Keratinocyte (primary cell): ENCODE results near the gene ITSN1. TPM values are rescaled to one million over a fixed set of nuclear protein-coding genes. Genes with fewer than 3 reads are reported as not detected.

ENCODE experiments used
- DNase-seq: peaks from one replicate; pipeline ENCODE4 v3.0.0-alpha.2; 2011; ENCODE audit warnings: low read depth, missing footprints, low spot score
- FAIRE-seq: peaks from 2 replicates; lab custom pipeline; 2011; peaks lifted over from hg19 to GRCh38; lab: Jason Lieb, UNC
- H2AFZ ChIP-seq: 2 replicates; pipeline ENCODE4 v1.6.0; 2012; ENCODE audit warnings: low read length, control low read depth, inconsistent platforms; ENCODE audit not compliant: control insufficient read depth
- H3K27ac ChIP-seq: 2 replicates; pipeline ENCODE4 v1.5.1; 2011; ENCODE audit warnings: low read length; ENCODE audit not compliant: control insufficient read depth, insufficient read depth
- H3K27me3 ChIP-seq: 3 replicates; pipeline ENCODE4 v1.6.0; 2011; ENCODE audit warnings: low read length; ENCODE audit not compliant: control insufficient read depth, insufficient read depth; ENCODE audit errors: extremely low read depth
- H3K36me3 ChIP-seq, 2 experiments: 2 replicates in 1 of 2; 3 replicates in 1 of 2; pipeline ENCODE4 v1.5.1; 2011; ENCODE audit warnings: low read length in 2 of 2, mild to moderate bottlenecking in 1 of 2; ENCODE audit not compliant: control insufficient read depth in 2 of 2, insufficient read depth in 2 of 2; ENCODE audit errors: extremely low read depth in 1 of 2
- H3K4me1 ChIP-seq: 3 replicates; pipeline ENCODE4 v1.5.1; 2011; ENCODE audit warnings: low read length; ENCODE audit not compliant: control insufficient read depth, insufficient read depth; ENCODE audit errors: extremely low read depth
- H3K4me2 ChIP-seq: 3 replicates; pipeline ENCODE4 v1.6.0; 2011; ENCODE audit warnings: low read depth, low read length; ENCODE audit not compliant: control insufficient read depth, insufficient read depth; ENCODE audit errors: extremely low read depth
- H3K4me3 ChIP-seq, 3 experiments: fragments of 200-600 bp in 1 of 3; sonication (generic) in 1 of 3; 2 replicates in 2 of 3; 3 replicates in 1 of 3; pipeline ENCODE4 v1.5.1; 2011 to 2016; ENCODE audit warnings: low read length in 3 of 3, mild to moderate bottlenecking in 3 of 3, control low read depth in 2 of 3, inconsistent platforms in 1 of 3, low read depth in 1 of 3, mixed read lengths in 1 of 3, mixed run types in 1 of 3, moderate library complexity in 1 of 3; ENCODE audit not compliant: control insufficient read depth in 2 of 3, insufficient read depth in 2 of 3; ENCODE audit errors: extremely low read depth in 1 of 3
- H3K79me2 ChIP-seq: 2 replicates; pipeline ENCODE4 v1.6.0; 2012; ENCODE audit warnings: low read length; ENCODE audit not compliant: control insufficient read depth, insufficient read depth
- H3K9ac ChIP-seq: 3 replicates; pipeline ENCODE4 v1.6.0; 2011; ENCODE audit warnings: low read length; ENCODE audit not compliant: control insufficient read depth, insufficient read depth; ENCODE audit errors: extremely low read depth
- H3K9me1 ChIP-seq: 3 replicates; pipeline ENCODE4 v1.6.0; 2011; ENCODE audit warnings: low read length; ENCODE audit not compliant: control insufficient read depth, insufficient read depth; ENCODE audit errors: extremely low read depth
- H3K9me3 ChIP-seq: 2 replicates; pipeline ENCODE4 v1.5.1; 2012; ENCODE audit warnings: low read depth, low read length; ENCODE audit not compliant: control insufficient read depth
- H4K20me1 ChIP-seq: 3 replicates; pipeline ENCODE4 v1.6.0; 2011; ENCODE audit warnings: low read length; ENCODE audit not compliant: control insufficient read depth, insufficient read depth; ENCODE audit errors: extremely low read depth
- EZH2 ChIP-seq: IDR thresholded peaks from one replicate; pipeline ENCODE4 v1.6.1; 2012; ENCODE audit warnings: inconsistent platforms, mild to moderate bottlenecking, low read length, moderate library complexity
- dilution Hi-C: fragments of 300-500 bp; cut with MboI; formaldehyde crosslinking; loops from one replicate; pipeline ENCODE4 v1.7.0; 2020; ENCODE audit warnings: low sequenced_read_pairs; ENCODE audit not compliant: extremely low pct_ligation_motif_present
- polyA plus RNA-seq, 5 experiments: library from polyadenylated mRNA; depleted of rRNA in 3 of 5; stranded (reverse) in 3 of 5; stranded (forward) in 1 of 5; unstranded in 1 of 5; fragments of >200 nt; gene quantifications; 1 replicate in 1 of 5; 2 replicates in 3 of 5; 3 replicates in 1 of 5; pipeline versions ENCODE4 v1.2.1 to v1.2.3, GENCODE V29; 2011 to 2012; ENCODE audit warnings: missing spikeins in 2 of 5, low read depth in 1 of 5, low replicate concordance in 1 of 5
- TF ChIP-seq, protein P1 (sequence below), 3 experiments: IDR thresholded peaks in 1 of 3; conservative IDR thresholded peaks in 1 of 3; optimal IDR thresholded peaks in 1 of 3; 2 replicates in 2 of 3; 3 replicates in 1 of 3; pipeline versions ENCODE3 to v1.5.1; 2011; ENCODE audit warnings: low read length in 3 of 3, mild to moderate bottlenecking in 3 of 3, moderate library complexity in 2 of 3, control low read depth in 1 of 3, inconsistent platforms in 1 of 3; ENCODE audit not compliant: insufficient read depth in 2 of 3; ENCODE audit errors: extremely low read depth in 1 of 3

Gene ITSN1
- polyA plus RNA-seq, 1 donor (not counting 4 experiments of a cell fraction or from before 2014, with no cell fraction given): 34.3 TPM

DNA sequence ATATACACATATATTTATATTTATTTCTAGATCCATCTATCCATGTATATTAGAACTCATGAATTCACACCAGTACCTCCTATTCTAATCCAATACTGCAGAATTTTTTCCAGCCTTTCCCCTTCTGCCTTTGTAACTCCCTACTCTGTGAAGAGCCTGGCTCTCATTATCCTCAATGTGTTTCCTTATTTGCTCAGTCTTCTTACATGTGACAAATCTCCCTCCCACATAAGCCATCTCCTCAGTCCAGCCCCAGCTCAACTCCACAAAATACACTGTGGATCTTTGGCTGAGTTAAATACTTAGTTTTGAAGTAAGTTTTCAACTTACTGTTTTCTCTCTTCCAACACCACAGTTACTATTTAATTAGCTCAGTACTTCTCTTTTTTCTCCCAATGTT, 227.6 kb downstream of the ITSN1 start:
- Histone ChIP-seq H3K9ac (no peak overlapping the region), H3K4me3 (no peak overlapping the region), H4K20me1 (no peaks in the 10 kb centered on the region), H3K4me2 (no peak overlapping the region), H3K79me2 (no peaks in the 10 kb centered on the region), H3K36me3 (no peaks in the 10 kb centered on the region), H3K9me1 (no peaks in the 10 kb centered on the region), H2AFZ (no peak overlapping the region), H3K27ac (no peak overlapping the region), H3K4me1 (no peaks in the 10 kb centered on the region), H3K27me3 (no peaks in the 10 kb centered on the region), H3K9me3 (no peaks in the 10 kb centered on the region)
- dilution Hi-C loops: no loop called here
- no peak for TF ChIP-seq EZH2
- TF ChIP-seq, protein P1, sequence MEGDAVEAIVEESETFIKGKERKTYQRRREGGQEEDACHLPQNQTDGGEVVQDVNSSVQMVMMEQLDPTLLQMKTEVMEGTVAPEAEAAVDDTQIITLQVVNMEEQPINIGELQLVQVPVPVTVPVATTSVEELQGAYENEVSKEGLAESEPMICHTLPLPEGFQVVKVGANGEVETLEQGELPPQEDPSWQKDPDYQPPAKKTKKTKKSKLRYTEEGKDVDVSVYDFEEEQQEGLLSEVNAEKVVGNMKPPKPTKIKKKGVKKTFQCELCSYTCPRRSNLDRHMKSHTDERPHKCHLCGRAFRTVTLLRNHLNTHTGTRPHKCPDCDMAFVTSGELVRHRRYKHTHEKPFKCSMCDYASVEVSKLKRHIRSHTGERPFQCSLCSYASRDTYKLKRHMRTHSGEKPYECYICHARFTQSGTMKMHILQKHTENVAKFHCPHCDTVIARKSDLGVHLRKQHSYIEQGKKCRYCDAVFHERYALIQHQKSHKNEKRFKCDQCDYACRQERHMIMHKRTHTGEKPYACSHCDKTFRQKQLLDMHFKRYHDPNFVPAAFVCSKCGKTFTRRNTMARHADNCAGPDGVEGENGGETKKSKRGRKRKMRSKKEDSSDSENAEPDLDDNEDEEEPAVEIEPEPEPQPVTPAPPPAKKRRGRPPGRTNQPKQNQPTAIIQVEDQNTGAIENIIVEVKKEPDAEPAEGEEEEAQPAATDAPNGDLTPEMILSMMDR (optimal IDR thresholded peaks at IDR 0.05 in 1 of 3, IDR thresholded peaks at IDR 0.05 in 1 of 3, conservative IDR thresholded peaks at IDR 0.05 in 1 of 3; ENCODE audit: extremely low read depth in 1 of 3, insufficient read depth in 2 of 3, low read length in 3 of 3): no peak
- DNase-seq (no peak), FAIRE-seq (no peak)

DNA sequence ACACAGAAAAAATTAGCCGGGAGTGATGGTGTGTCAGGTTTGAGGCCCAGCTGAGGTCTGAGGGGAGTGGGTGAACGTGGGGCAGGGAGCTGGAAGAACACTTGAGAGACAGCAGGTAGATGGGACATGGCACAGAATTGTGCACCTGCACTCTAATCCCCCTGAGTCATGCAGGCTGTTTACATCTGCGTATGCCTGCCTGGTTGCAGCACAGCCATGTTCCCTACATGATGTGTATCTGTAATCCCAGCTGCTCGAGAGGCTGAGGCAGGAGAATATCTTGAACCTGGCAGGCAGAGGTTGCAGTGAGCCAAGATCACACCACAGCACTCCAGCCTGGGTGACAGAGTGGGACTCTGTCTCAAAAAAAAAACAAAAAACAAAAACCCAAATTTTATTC, 228.5 kb downstream of the ITSN1 start:
- dilution Hi-C loops: no loop called here
- H3K9me1 ChIP-seq: no peaks in the 10 kb centered on the region
- FAIRE-seq (no peak), DNase-seq (no peak)
- no peak overlapping the region for H3K9ac ChIP-seq
- no peaks in the 10 kb centered on the region for H3K79me2 ChIP-seq
- H4K20me1 ChIP-seq: no peaks in the 10 kb centered on the region
- H3K4me3 ChIP-seq: no peak overlapping the region
- no peak overlapping the region for H3K4me2 ChIP-seq
- no peaks in the 10 kb centered on the region for H3K36me3 ChIP-seq
- no peaks in the 10 kb centered on the region for H3K9me3 ChIP-seq
- no peak overlapping the region for H3K27ac ChIP-seq
- TF ChIP-seq EZH2: no peak
- TF ChIP-seq, protein P1 (optimal IDR thresholded peaks at IDR 0.05 in 1 of 3, IDR thresholded peaks at IDR 0.05 in 1 of 3, conservative IDR thresholded peaks at IDR 0.05 in 1 of 3; ENCODE audit: extremely low read depth in 1 of 3, insufficient read depth in 2 of 3, low read length in 3 of 3): no peak
- H3K27me3 ChIP-seq: no peaks in the 10 kb centered on the region
- H2AFZ ChIP-seq: no peak overlapping the region
- H3K4me1 ChIP-seq: no peaks in the 10 kb centered on the region
